ENCODE results near the gene TBC1D16. TPM values are rescaled to one million over a fixed set of nuclear protein-coding genes. Genes with fewer than 3 reads are reported as not detected.

Gene TBC1D16
- total and polyA plus RNA-seq, 2 donors from 2014 or later: 9.1 to 68.0 TPM

DNA sequence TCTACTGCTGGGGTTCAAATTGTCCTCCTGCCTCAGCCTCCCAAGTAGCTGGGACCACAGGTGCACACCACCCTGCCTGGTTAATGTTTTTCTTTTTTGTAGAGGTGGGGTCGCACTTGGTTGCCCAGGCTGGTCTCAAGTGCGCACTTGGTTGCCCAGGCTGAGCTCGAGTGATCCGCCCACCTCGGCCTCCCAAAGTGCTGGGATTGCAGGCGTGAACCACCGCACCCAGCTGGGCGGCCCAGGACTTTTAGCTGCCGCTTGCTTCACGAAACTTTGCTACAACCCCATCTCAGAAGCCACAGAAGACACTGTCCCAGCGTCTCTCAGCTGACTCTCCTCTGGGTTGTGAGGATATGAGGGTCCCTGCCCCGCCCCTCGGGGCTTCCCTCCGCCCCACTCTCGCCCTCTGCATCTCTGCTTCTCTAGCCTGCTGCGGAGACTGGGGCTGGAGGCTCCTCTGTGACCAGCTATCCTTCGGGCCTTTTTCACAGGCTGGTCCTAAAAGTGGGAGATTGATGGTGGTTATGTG, 147.6 kb downstream of the TBC1D16 start:
- Histone ChIP-seq H3K9me3 (ENCODE audit: control insufficient read depth in 2 of 3, insufficient read depth in 1 of 3, low read length in 3 of 3) (no peaks in the 10 kb centered on the region), H3K36me3 (ENCODE audit: control insufficient read depth in 2 of 3, insufficient read depth in 3 of 3, low read length in 3 of 3) (no peaks in the 10 kb centered on the region), H3K27ac (ENCODE audit: low read depth in 2 of 2, low read length in 2 of 2) (no peak overlapping the region), H3K4me3 (ENCODE audit: low read length in 3 of 3) (no peak overlapping the region), H3K9ac (ENCODE audit: low read length in 3 of 3) (no peak overlapping the region), H3K4me1 (ENCODE audit: control insufficient read depth in 2 of 3, insufficient read depth in 2 of 3, low read depth in 1 of 3, low read length in 3 of 3) (peaks cover 0 to 7% (median 0%) of the 10 kb centered on the region in 3 donors), H3K27me3 (ENCODE audit: control insufficient read depth, insufficient read depth, low read length) (no peaks in the 10 kb centered on the region)
- intact Hi-C loops (cut with DNase I): no loop called here
- TF ChIP-seq, protein P1, sequence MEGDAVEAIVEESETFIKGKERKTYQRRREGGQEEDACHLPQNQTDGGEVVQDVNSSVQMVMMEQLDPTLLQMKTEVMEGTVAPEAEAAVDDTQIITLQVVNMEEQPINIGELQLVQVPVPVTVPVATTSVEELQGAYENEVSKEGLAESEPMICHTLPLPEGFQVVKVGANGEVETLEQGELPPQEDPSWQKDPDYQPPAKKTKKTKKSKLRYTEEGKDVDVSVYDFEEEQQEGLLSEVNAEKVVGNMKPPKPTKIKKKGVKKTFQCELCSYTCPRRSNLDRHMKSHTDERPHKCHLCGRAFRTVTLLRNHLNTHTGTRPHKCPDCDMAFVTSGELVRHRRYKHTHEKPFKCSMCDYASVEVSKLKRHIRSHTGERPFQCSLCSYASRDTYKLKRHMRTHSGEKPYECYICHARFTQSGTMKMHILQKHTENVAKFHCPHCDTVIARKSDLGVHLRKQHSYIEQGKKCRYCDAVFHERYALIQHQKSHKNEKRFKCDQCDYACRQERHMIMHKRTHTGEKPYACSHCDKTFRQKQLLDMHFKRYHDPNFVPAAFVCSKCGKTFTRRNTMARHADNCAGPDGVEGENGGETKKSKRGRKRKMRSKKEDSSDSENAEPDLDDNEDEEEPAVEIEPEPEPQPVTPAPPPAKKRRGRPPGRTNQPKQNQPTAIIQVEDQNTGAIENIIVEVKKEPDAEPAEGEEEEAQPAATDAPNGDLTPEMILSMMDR (IDR thresholded peaks at IDR 0.05; ENCODE audit: borderline replicate concordance, extremely low read depth, insufficient read depth): no peak
- DNase-seq (no peak), FAIRE-seq (no peak)

DNA sequence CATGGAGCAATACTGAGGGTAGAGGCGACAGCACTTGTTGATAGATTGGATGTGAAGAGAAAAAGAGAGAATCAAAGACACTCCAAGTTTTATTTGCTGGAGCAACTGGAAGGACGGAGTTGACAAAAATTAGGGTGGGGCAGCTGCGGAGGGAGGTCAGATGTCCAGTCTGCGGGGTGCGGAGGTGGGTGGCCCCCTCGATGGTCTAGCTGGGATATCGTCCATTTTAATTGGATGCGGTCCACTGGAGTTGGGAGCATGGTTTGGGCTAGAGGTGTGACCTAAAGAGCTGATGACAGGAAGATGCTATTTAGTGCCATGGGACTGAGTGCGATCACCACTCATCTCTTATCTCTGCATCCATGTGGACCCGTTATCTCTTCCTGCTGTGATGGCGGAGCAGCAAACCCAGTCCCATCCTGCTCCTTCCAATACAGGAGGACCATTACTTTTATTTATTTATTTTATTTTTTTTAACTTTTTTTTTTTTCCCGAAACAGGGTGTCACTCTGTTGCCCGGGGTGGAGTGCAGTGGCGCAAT, 148.2 kb downstream of the TBC1D16 start:
- TF ChIP-seq, protein P1 (IDR thresholded peaks at IDR 0.05; ENCODE audit: borderline replicate concordance, extremely low read depth, insufficient read depth): no peak
- Histone ChIP-seq H3K9ac (ENCODE audit: low read length in 3 of 3) (no peak overlapping the region), H3K9me3 (ENCODE audit: control insufficient read depth in 2 of 3, insufficient read depth in 1 of 3, low read length in 3 of 3) (no peaks in the 10 kb centered on the region), H3K27ac (ENCODE audit: low read depth in 2 of 2, low read length in 2 of 2) (no peak overlapping the region), H3K36me3 (ENCODE audit: control insufficient read depth in 2 of 3, insufficient read depth in 3 of 3, low read length in 3 of 3) (no peaks in the 10 kb centered on the region), H3K4me1 (ENCODE audit: control insufficient read depth in 2 of 3, insufficient read depth in 2 of 3, low read depth in 1 of 3, low read length in 3 of 3) (peaks cover 0 to 7% (median 0%) of the 10 kb centered on the region in 3 donors), H3K4me3 (ENCODE audit: low read length in 3 of 3) (no peak overlapping the region), H3K27me3 (ENCODE audit: control insufficient read depth, insufficient read depth, low read length) (no peaks in the 10 kb centered on the region)
- intact Hi-C loops (cut with DNase I): no loop called here
- no peak for FAIRE-seq
- no peak for DNase-seq

DNA sequence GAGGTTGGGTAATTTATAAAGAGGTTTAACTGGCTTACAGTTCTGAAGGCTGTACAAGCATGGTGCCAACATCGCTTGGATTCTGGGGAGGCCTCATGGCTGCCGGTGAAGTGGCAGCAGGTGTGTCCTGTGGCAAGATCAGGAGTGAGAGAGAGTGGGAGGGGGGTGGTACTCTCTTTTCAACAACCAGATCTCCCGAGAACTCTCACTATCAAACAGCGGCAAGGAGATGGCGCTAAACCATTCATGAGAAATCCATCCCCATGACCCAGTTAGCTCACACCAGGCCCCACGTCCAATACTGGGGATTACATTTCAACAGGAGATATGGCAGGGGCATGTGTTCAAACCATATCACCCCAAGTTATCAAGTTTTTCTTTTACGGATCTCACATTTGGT, 152.5 kb downstream of the TBC1D16 start:
- H3K4me1 ChIP-seq (ENCODE audit: control insufficient read depth in 2 of 3, insufficient read depth in 2 of 3, low read depth in 1 of 3, low read length in 3 of 3): no peaks in the 10 kb centered on the region
- H3K36me3 ChIP-seq (ENCODE audit: control insufficient read depth in 2 of 3, insufficient read depth in 3 of 3, low read length in 3 of 3): no peaks in the 10 kb centered on the region
- DNase-seq (no peak), FAIRE-seq (no peak)
- H3K9me3 ChIP-seq (ENCODE audit: control insufficient read depth in 2 of 3, insufficient read depth in 1 of 3, low read length in 3 of 3): no peaks in the 10 kb centered on the region
- H3K27ac ChIP-seq (ENCODE audit: low read depth in 2 of 2, low read length in 2 of 2): no peak overlapping the region
- H3K27me3 ChIP-seq (ENCODE audit: control insufficient read depth, insufficient read depth, low read length): no peaks in the 10 kb centered on the region
- no peak overlapping the region for H3K9ac ChIP-seq (ENCODE audit: low read length in 3 of 3)
- TF ChIP-seq, protein P1 (IDR thresholded peaks at IDR 0.05; ENCODE audit: borderline replicate concordance, extremely low read depth, insufficient read depth): no peak
- H3K4me3 ChIP-seq (ENCODE audit: low read length in 3 of 3): no peak overlapping the region
- intact Hi-C loops (cut with DNase I): no loop called here

Other genes with a start within 250 kb of the TBC1D16 start
- 6.2 TPM for gene CBX8, start 238.8 kb downstream of the TBC1D16 start, total RNA-seq
- gene CBX8, start 238.8 kb downstream of the TBC1D16 start, polyA plus RNA-seq (ENCODE audit: insufficient read depth, low read depth, low replicate concordance): 3.5 TPM
- 26.8 TPM for gene CBX4, start 196.4 kb downstream of the TBC1D16 start, total RNA-seq
- 7.1 TPM for gene CBX4, start 196.4 kb downstream of the TBC1D16 start, polyA plus RNA-seq (ENCODE audit: insufficient read depth, low read depth, low replicate concordance)
- gene CCDC40, start 770 bp upstream of the TBC1D16 start, total RNA-seq: 22.6 TPM
- 5.1 TPM for gene CCDC40, start 770 bp upstream of the TBC1D16 start, polyA plus RNA-seq (ENCODE audit: insufficient read depth, low read depth, low replicate concordance)
- 62.3 TPM for gene GAA, start 65.7 kb upstream of the TBC1D16 start, total RNA-seq
- gene GAA, start 65.7 kb upstream of the TBC1D16 start, polyA plus RNA-seq (ENCODE audit: insufficient read depth, low read depth, low replicate concordance): 78.7 TPM
- 75.0 TPM for gene EIF4A3, start 111.3 kb upstream of the TBC1D16 start, total RNA-seq
- 63.6 TPM for gene EIF4A3, start 111.3 kb upstream of the TBC1D16 start, polyA plus RNA-seq (ENCODE audit: insufficient read depth, low read depth, low replicate concordance)
- gene CARD14, start 134.2 kb upstream of the TBC1D16 start, total RNA-seq: 1.7 TPM
- gene CARD14, start 134.2 kb upstream of the TBC1D16 start, polyA plus RNA-seq (ENCODE audit: insufficient read depth, low read depth, low replicate concordance): 0.17 TPM
- 63.2 TPM for gene SGSH, start 184.5 kb upstream of the TBC1D16 start, total RNA-seq
- gene SGSH, start 184.5 kb upstream of the TBC1D16 start, polyA plus RNA-seq (ENCODE audit: insufficient read depth, low read depth, low replicate concordance): 25.9 TPM
- 24.5 TPM for gene SLC26A11, start 184.6 kb upstream of the TBC1D16 start, total RNA-seq
- gene SLC26A11, start 184.6 kb upstream of the TBC1D16 start, polyA plus RNA-seq (ENCODE audit: insufficient read depth, low read depth, low replicate concordance): 11.3 TPM
- gene RNF213, start 225.0 kb upstream of the TBC1D16 start, total RNA-seq: 276 TPM
- 43.4 TPM for gene RNF213, start 225.0 kb upstream of the TBC1D16 start, polyA plus RNA-seq (ENCODE audit: insufficient read depth, low read depth, low replicate concordance)